Ramos (cell line): ENCODE measurements around the gene SFT2D2.

ENCODE experiments used
- in situ Hi-C: fragments of 300-500 bp; cut with MboI; formaldehyde crosslinking; loops from one replicate; pipeline ENCODE4 v1.14.3; 2022; ENCODE audit warnings: low sequenced_read_pairs; ENCODE audit not compliant: unreplicated experiment

Gene SFT2D2

GRCh38 chr1:168298446-168298845 lies 72.6 kb downstream of the SFT2D2 start:
- in situ Hi-C loops: no loop called here

- in situ Hi-C loops: no loop called here
Observed at GRCh38 chr1:168300626-168301025, 74.8 kb downstream of the SFT2D2 start.

GRCh38 chr1:168301664-168302320 lies 76.0 kb downstream of the SFT2D2 start:
- in situ Hi-C loops: no loop called here
